Islet precursor cell (in vitro differentiated cells): ENCODE data around the gene BOD1.

Experiments used
- DNase-seq: peaks from one replicate; pipeline ENCODE4 v3.0.0-alpha.2; 2018

BOD1 gene

DNA sequence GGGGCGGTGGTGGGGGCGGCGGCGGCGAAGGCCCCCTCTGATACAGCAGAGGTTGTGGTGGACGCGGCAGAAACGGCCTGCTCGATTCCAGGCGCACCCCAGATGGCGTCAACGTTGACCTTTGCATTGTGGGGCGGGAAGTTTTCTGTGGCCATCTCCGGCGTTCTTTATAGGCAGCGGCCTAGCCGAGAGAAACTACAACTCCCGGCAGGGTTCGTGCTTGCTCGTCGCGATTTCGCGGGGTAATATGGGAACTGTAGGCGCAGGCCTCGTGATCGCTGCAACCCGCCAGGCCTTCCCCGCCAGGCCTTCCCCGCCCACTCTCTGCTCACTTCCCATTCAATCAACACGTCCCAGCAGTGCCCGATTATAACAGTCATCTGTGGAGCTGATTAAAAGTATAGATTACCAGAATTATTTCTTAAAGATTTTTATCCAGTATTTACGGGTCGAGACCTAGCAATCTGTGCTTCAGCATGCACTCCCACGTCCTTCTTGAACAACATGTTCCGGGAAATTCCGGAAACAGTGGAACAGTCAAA lies at the start of gene BOD1:
BOD1 (minus strand) TSS at position 74 of the 542 bp plus-strand sequence. CDS start 214 bp downstream, outside the sequence.
- peak; percentile 99 for DNase-seq

GRCh38 chr5:173665326-173665725 lies 48.9 kb upstream of the BOD1 start:
- DNase-seq = peak; percentile 35

- peak; percentile 43 for DNase-seq
Measured at GRCh38 chr5:173664154-173664526, 47.7 kb upstream of the BOD1 start.

- peak; percentile 2 for DNase-seq
Measured at GRCh38 chr5:173663352-173664153, 47.1 kb upstream of the BOD1 start.

DNA sequence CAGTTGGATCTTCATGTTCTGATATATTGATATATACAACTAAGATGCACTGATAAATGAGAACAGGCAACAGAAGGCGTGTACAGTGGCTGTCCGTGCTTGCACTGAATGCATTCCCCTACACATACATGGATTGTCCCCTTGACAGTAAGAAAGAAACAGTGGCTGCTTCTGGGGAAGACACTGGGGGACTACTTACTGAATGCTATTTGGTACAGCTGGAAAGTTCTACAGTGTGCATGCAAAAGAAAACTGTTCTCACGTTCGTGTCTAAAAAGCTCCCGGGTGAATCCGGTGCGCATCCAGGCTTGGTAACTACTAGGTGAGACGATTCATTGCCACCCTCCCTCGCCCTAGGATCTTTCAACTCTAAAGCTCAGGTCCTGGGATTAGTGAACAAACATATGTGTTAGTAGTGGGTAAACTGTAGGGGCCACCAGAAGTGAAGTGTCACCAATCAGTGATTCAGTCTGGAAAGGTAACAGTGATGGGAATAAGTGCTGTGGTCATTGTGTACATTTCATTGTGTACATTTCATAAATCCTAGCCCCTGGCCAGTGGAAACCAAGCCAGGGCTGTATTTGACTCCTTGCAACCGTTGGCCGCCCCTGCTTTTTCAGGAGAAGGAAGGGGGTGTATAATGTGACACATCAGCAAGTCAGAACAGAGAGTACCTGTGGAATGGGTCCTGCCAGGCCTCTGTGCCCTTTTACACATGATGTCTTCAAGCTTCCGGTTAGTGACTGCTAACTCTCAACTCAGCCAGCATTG lies 46.3 kb upstream of the BOD1 start:
- peak; percentile 25 for DNase-seq

DNA sequence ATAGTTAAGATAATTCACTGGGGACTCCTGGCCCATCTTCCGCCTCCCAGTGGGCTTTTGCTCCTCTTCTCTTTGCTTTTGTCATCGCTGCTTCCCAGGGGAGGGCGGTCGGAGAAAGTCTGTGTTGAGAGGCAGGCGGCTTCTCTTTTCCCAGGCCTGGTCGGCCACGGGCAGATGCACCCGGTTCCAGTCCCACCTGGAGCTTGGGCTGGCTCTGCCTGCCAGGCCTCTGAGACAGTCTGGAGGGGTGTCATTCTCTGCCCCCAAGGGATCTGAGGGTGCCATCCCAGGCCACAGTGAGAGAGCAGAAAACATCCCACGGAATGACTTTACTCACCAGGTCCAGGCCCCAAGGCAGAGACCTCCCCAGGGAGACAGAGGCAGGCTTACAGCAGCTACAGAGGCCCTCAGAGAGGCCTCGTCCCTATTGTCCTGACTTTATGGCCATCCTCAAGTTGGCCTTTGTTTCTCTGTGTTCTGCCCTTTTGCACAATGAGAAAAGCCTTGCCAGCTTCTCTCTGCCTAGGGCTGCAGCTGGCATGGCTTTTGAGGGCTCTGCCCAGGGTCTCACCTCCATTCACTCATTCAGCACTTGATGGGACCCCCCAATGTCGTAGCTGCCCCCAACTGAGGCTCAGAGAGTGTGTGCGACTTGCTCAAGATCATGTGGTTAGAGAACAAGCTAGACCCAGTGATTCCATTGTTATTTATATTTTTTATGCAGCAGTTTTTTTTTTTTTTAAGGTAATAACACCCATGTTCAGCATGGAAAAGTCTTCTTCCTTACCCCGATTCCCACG lies 44.2 kb upstream of the BOD1 start:
- DNase-seq = peak; percentile 38

DNA sequence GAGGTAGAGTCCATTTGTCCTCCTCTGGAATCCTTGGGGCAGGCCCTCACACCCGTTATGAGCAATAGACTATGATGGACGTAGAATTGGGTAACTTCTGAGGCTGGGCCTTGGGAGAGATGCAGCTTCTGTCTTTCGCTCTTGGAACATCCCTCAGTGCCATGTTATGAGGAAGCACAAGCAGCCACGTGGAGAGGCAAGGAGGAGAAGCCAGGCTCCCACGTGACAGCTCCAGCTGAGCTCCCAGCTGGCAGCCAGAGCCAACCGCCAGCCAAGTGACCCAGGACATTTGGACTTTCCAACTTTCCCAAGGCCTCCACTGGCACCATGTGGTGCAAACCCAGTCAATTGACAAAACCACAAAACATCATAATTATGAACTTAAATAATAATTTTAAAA lies 43.0 kb upstream of the BOD1 start:
- peak; percentile 32 for DNase-seq

- peak; percentile 20 for DNase-seq
Measured at GRCh38 chr5:173657741-173658356, 41.4 kb upstream of the BOD1 start.

DNA sequence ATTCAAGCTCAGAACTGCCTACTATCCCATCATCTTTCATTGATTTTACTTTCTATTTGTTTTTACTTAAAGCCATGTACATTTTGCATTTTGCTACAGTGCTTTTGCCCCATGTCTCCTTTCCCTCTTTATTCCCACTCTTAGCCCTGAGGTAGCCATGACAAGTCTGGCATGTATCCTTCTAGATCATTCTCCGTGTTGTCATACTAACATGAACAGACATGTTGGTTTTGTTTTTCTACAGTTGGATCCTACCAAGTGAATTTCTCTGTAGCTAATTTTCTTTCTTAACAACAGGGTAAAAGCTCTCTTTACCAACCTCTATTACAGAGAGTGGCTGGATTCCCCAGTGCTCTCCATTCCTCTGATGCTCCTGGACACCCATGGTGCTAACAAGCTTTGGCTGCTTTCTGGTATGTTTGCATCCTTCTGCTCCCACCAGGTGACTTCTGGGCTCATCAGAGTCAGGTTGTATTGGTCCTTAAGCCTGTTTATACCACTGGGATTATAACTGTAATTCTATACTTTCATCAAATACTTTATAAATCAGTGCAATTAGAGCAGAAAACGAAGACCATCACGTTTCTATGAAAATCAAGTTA lies 38.8 kb upstream of the BOD1 start:
- peak; percentile 4 for DNase-seq

DNA sequence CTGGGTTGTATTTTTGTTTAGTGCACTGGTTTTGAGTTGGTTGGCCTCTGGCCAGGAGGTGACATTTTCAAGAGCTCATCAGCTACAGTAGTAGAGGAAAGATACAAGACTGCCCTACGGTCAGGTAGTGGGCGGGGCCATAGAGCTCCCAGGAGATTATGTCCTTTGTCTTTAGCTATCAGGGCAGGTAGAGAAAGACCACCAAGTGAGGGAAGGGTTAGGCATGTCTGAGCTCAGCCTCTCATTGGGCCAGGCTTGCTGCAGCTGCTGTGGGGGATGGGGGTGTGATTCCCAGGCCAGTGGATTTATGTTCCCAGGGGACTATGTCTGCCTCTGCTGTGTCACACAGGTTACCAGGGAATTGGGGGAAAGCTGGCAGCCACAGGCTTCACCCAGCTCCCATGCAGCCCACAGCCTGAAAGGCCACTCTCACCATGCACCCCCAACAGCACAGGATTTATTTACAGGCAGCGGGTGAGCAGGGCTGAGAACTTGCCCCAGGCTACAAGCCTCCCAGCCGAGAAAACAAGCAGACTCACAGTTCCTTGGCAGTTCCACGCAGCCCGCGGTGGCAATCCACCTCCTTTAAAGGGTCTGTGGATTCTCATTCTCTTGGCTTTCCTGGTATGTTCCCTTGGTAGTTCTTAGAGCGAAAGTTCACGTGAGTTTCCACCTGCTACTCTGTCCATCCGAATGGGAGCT lies 37.5 kb upstream of the BOD1 start:
- peak; percentile 68 for DNase-seq

- DNase-seq = peak; percentile 38
Measured at GRCh38 chr5:173648308-173648866, 31.9 kb upstream of the BOD1 start.

- DNase-seq = peak; percentile 60
Measured at GRCh38 chr5:173646692-173647091, 30.2 kb upstream of the BOD1 start.

DNA sequence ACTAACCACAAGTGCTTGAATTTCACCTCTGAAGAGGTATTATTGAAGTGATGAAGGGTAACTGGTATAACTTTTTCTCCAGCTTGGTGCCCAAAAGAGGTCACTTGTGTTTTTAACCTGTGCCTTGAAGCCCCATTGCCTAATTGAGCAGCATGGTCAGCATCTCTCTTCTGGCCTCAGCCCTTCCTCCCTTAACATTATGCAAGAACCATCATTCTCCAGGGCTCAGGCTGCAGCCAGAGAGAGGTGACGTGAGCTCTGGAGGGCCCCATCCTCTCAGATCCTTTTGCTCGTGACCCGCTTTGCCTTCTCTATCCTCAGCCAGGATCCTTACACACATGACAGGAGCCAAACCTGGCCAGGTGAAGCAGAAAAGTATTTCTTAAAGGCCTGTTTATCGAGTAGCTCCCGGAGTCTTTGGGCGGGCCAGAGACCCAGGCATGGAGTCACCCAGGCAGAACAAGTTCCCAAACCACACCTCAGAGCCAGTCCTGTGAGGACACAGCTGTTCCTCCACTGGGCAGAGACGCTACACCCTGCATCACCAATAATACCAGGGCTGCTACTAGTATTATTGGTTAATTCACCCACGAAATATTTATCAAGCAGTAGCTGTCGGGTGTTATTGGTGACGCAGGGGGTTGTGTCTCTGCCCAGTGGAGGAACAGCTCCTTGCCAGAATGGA lies 29.6 kb upstream of the BOD1 start:
- DNase-seq = peak; percentile 54

- peak; percentile 92 for DNase-seq
Measured at GRCh38 chr5:173645437-173645807, 29.0 kb upstream of the BOD1 start.

DNA sequence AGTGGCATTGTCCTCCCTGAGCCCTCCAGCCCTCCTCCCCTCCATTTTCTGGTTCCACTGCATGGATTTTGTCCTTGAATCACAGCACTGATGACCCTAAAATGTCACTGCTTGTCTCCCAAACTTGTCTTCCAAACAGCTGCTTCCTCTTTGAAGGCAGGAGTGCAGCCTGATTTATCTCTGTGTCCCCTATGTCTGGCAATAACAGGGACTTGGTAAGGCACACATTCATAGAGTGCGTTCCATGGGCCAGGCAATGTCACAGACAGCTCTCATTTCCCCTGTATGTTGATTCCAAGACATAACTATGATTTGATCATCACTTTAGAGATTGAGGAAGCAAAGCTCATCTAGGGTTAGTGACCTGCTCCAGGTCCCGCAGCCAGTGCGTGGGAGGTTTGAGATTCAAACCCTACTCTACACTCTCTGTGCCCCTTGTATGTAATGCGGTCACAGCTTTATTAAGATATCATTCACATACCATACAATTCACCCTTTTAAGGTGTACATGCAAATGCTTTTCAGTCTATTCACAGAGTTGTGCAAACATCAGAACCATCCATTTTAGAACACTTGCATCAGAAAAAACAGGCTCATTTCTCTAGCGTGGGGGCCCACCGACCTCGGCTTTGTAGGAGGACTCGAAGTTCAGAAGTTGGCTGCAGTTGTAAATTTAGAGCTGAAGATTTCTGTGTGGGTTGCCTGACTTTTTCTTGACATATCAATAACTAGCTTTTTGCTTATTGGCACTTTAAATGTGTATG lies 28.4 kb upstream of the BOD1 start:
- peak; percentile 34 for DNase-seq

DNA sequence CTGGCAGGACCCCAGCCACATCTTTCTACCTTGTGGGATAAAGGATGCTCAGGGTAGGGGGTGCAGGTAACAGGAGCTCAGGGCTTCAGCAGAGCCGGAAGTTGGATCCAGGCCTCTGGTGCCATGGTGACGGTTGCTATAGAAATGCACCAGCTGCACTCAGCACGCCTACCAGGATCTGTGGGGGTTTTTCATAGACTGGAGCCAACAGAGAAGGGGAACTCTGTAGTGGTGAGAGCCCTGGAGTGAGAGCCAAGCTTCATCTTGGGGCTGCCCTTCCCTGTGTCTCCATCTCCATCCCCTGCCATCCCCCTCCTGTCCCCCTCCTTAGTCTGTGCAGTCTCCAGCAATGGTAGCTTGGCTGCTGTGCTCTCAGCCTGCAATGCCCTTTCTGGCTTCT lies 27.5 kb upstream of the BOD1 start:
- peak; percentile 52 for DNase-seq

DNA sequence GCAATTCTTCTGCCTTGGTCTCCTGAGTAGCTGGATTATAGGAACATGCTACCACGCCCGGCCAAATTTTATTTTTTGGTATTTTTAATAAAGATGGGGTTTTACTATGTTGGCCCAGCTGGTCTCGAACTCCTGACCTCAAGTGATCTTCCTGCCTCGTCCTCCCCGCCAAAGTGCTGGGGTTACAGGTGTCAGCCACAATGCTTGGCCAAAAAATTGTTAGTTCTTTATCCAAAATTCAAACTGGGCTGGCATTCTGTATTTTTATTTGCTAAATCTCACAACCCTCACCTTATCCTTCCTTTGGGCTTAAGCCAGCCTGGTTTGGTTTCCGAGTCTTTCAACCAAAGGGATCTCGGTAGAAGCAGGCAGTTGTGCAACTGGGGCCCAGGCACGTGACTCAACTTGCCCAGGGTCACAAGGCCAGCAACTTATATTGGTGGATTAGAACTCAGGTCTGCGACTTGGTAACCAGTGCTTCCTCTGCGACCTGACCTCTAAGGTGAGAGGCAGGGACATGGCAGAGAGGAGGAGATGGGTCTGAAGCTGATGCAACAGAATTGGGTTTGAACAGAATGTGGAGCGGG lies 26.5 kb upstream of the BOD1 start:
- peak; percentile 45 for DNase-seq

- DNase-seq = peak; percentile 41
Measured at GRCh38 chr5:173642191-173642816, 25.9 kb upstream of the BOD1 start.
